Fibroblast of skin of left biceps (primary cell): ENCODE data around the gene HOMER3.
"Not testable (repeated sequence)": the region's sequence is repeated elsewhere in the genome, so short reads cannot be mapped to it uniquely, and the experiment has no call there.

Source experiments
- DNase-seq, 2 experiments: peaks; one replicate each; pipeline ENCODE4 v3.0.0-alpha.2; 2013; ENCODE audit warnings: low read depth in 2 of 2

Gene HOMER3

DNA sequence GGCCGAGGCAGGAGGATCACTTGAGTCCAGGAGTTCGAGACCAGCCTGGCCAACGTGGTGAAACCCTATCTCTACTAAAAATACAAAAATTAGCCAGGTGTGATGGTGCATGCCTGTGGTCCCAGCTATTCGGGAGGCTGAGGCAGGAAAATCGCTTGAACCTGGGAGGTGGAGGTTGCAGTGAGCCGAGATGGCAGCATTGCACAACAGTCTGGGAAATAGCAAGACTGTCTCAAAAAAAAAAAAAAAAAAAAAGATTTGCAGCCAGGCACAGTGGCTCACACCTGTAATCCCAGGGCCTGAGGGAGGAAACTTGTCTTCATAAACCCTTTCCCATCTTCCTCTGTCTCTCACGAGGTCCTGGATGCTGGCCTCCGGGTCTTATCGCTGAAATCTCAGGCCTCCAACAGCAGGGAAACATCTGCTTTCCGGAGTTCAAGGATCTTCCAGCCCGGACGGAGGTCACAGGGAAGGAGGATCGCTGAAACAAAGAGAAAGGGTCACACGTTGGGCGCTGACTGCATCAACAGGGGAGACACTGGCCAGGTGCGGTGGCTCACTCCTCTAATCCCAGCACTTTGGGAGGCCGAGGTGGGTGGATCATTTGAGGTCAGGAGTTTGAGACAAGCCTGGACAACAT is 11.5 kb upstream of the HOMER3 start:
- not testable (repeated sequence) for DNase-seq

DNA sequence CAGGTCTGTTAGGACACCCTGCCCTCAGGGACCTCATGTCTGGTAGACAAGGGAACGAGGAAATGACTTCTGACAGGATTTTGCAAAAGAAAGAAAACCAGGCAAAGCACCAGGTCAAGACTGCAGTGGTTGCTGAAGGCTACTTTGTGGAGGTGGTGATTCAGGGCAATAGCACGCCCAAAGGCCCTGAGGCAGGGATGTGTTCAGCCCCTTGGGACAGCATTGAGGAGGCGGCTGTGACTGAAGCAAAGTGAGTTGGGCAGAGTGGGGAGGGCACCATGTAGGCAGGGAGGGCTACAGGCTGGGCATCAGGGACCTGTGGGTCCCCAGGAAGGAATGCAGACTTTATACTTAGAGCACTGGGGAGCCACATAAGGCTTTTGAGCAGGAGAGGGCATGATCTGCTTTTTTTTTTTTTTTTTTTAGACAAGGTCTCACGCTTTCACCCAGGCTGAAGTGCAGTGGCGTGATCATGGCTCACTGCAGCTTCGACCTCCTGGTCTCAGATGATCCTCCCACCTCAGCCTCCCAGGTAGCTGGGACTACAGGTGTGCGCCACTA is 10.8 kb upstream of the HOMER3 start:
- DNase-seq, result no peak

DNA sequence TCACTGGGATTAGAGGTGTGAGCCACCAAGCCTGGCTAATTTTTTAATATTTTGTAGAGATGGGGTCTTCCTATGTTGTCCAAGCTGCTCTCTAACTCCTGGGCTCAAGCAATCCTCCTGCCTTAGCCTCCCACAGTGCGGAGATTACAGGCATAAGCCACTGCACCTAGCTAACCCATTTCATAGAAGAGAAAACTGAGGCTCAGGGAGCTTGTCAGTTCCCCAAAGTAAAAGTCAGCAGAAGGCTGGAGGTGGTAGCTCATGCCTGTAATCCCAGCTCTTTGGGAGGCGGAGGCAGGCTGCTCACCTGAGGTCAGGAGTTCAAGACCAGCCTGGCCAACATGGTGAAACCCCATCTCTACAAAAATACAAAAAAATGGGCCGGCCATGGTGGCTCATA is 8.8 kb upstream of the HOMER3 start:
- DNase-seq, result no peak

DNA sequence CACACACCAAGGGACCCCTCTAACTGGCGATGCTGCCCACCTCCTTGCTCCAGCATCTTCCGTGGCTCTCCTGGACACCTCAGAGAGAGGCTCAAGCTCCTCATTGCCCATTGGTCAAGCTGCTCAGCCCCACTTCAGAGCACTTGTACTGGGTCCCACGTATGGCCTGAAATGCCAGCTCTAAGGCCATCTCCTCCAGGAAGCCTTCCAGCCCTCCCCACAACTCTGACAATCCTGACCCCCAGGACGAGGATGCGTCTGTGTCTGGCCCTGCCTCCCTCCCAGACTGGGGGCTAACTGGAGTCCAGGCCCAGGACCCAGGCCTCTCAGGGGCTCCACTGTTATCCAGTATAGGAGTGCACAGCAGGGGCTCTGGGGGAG is 7.9 kb upstream of the HOMER3 start:
- no peak for DNase-seq

GRCh38 chr19:18948075-18948975 is 7.3 kb upstream of the HOMER3 start:
- no peak for DNase-seq

GRCh38 chr19:18946918-18947317 is 5.9 kb upstream of the HOMER3 start:
- no peak for DNase-seq

DNA sequence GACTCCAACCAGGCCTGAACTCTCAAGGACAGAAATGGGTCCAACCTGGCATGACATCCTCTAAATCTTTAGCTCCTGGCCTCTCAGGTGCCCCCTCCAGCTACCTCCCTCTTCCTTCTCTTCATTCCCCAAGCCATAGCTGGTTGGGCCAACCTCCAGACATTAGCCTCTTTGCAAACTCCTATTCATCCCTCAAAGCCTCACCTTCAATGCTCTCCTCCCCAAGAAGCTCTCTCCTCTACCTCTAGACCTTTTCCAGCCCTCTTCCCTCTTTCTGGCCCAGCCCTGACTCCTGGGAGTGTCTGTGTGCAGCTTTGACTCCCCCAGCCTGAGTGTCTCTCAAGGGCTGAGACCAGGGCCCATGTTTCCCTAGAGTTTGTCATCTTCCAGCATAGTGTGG is 5.3 kb upstream of the HOMER3 start:
- DNase-seq, result no peak

- DNase-seq, result no peak
Measured at GRCh38 chr19:18945297-18945696, 4.3 kb upstream of the HOMER3 start.

GRCh38 chr19:18943465-18943864 is 2.4 kb upstream of the HOMER3 start:
- DNase-seq, result no peak

- no peak for DNase-seq
Measured at GRCh38 chr19:18942692-18943091, 1.7 kb upstream of the HOMER3 start.

DNA sequence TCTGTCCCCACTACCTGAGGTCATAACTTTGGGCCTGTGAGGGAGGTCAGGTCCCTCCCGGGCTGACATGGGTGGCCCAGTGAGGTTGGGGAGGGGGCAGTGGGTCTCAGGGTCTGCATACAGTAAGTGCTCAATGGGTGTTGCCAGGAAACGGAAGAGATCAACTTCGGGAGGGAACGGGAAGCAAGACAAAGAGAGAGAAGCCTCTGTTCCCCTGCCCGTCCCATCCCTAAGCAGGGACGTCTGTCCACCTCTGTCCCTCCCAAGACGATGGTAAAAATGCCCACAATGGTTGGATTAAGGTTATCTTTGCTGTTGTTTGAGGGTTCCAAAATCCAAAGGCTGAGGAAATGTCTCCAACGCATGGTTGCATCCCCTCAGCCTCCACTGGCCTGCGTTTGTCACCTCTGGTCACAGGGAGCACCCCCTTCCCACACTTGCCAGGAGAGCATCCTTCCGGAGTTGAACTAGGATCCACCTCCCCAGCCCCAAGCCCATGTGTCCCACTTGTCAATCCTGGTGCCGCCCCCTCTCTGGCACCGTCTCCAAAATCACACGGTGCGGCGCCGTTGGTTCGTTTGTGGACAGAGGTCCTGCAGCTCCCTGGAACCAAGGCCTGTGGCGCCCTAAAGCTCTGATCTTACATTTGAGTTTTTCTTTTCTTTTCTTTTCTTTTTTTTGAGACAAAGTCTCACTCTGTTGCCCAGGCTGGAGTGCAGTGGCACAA is 774 bp upstream of the HOMER3 start:
- no peak for DNase-seq

GRCh38 chr19:18939922-18940768 is 872 bp downstream of the HOMER3 start:
- DNase-seq, result no peak

GRCh38 chr19:18939163-18939562 is 1.9 kb downstream of the HOMER3 start:
- DNase-seq, result no peak

DNA sequence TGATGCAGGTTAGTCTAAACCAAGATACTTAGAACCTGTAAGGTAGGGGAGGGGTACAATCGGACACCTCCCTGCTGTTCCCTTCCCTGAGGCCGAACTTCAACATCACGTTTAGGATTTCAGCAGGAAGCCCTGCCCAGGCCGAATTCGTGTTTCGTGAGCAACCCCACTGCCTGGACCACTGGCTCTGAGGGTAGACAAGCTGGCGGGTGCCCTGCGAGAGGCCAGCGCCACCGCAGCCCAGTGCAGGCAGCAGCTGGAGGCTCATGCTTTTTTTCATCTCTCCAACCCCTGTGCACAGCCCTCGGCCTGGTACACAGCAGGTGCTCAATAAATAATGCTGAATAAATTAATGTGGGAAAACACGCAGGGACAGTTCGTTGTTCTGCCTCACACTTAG is 7.7 kb downstream of the HOMER3 start:
- DNase-seq, result no peak

DNA sequence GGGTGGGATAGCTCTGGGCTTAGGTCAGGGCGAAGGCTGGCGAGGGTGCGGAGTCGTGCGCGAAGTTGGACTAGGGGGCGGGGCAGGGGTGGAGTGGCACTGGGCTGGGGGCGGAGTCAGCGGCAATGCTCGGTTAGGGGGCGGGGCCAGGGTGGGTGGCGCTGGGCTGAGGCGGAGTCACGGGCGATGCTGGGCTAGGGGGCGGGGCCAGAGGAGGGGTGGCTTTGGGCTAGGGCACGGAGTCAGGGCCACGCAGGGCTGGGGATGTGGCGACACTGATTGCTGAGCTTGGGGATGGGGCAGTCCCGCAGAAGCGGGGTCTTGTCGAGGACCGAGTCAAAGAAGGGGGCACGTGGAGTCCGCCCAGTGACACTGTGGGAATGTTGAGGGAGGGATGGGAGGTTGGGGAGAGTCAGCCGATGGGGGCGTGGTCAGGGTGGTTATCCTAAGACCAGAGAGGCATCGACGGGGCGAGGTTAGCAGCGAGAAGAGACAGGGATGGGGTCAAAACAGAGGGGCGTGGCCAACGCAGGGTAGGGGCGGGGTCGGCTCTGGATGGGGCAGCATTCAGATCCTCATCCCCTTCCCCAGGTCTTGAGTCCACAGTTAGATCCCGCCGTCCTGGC is 8.7 kb downstream of the HOMER3 start:
- no peak for DNase-seq

GRCh38 chr19:18931316-18932162 is 9.5 kb downstream of the HOMER3 start:
- DNase-seq, result no peak

DNA sequence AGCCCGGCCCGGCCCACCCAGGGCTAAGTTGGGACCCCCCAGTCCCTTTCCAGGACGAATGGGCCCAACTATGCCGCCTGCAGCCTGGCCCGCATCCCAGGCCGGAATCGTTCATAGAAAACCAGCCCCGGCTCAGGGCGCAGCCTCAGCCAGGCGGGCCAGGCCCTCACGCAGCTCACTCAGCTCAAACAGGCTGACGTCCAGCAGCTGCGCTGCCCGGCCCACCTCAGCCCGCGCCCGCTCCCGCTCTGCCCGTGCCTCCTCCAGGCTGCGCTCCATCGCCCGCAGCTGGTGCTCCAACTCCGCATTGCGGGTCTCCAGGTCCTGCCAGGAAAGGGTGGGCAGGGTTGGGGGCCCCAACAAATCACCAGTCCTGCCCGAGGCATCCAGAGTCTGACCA is 11.7 kb downstream of the HOMER3 start:
- no peak for DNase-seq

DNA sequence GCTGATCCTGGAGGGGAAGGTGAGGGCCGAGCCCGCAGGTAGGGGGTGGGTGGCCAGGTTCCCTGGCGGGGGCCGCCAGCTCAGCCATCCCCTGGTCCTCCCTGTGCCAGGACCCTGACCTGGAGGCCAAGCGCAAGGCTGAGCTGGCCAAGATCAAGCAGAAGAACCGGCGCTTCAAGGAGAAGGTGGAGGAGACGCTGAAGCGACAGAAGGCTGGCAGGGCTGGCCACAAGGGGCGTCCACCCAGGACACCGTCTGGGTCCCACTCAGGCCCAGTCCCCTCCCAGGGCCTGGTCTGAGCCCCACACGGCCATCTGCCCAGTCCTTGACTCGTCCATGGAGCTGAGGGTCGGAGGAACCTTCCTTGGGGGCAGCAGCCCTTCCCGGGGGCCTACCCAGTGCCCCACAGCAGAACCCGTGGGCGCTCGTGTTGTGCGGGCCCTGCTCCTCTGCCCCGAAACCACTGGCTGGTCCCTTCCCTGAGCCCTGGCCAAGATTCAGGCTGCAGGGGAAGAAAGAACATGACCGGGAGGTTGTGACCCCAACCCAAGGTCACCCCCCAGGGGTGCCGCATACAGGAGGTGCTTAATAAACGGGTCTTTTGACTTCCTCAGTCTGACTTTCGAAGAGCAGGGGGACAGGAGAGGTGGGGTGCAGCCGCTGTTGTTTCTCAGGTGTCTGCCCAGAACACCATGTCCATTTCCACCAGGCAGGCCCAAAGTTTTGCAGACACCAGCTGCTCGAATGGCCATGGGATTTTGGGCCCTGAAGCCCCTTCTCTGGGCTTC is 12.8 kb downstream of the HOMER3 start:
- no peak for DNase-seq

DNA sequence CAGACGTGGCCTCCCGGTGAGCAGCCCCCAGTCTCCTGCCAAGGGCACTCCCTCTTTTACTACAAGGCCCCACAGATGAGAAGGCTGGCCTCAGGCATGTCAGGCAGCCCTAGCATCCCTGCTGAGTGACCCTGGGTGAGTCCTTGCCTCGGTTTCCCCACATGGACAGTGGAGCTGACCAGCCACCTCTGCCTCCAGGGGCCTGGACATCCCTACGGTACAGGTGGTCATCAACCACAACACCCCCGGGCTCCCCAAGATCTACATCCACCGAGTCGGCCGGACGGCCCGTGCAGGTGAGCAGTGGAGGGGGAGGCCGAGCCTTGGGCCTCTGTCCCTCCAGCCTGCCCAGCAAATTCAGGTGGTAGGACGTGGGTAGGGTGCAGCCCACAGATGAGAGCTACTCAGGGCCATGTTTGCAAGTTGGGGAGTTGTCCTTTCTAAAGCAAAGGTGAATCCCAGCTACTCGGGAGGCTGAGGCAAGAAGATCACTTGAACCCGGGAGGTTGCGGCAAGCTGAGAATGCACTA is 16.3 kb downstream of the HOMER3 start:
- DNase-seq, result no peak
